ENCODE measurements around the gene FSCN2. TPM values are rescaled to one million over a fixed set of nuclear protein-coding genes. Genes with fewer than 3 reads are reported as not detected.

The FSCN2 gene
- total and polyA plus RNA-seq, 2 of the 4 experiments (the other 2 are of a cell fraction): 0.18 to 0.84 TPM

DNA sequence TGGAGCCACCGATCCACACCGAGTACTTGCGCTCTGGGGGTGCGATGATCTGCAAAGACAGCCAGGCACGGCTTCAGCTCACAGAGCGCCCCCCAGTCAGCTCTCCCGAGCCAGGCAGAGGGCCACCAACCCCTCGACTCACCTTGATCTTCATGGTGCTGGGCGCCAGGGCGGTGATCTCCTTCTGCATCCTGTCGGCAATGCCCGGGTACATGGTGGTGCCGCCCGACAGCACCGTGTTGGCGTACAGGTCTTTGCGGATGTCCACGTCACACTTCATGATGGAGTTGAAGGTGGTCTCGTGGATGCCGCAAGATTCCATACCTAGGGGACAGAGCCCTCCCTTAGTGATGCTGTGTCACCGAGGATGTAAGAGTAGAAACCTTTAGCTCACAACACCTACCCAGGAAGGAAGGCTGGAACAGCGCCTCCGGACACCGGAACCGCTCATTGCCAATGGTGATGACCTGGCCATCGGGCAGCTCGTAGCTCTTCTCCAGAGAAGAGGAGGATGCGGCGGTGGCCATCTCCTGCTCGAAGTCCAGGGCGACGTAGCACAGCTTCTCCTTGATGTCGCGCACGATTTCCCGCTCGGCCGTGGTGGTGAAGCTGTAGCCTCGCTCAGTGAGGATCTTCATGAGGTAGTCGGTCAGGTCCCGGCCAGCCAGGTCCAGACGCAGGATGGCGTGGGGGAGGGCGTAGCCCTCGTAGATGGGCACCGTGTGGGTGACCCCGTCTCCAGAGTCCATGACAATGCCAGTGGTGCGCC, 17.2 kb upstream of the FSCN2 start:
- Histone ChIP-seq H3K27ac (ENCODE audit: insufficient read depth, low read length) (peak overlapping the region; percentile 89), H2BK120ac (ENCODE audit: low read depth, low read length) (no peak overlapping the region), H3K14ac (replicated peaks; ENCODE audit: low read depth, low read length) (peak overlapping the region; percentile 93), H3K36me3 (ENCODE audit: control insufficient read depth, insufficient read depth, low read length) (peaks cover 37% of the 10 kb centered on the region), H2BK5ac (ENCODE audit: low read depth, low read length, poor library complexity, severe bottlenecking) (peak overlapping the region; percentile 75), H2BK20ac (ENCODE audit: low read depth, low read length) (no peak overlapping the region), H2AK9ac (replicated peaks; ENCODE audit: low read depth, low read length, poor library complexity) (peak overlapping the region; percentile 85), H3K4me1 (ENCODE audit: control insufficient read depth, insufficient read depth, low read length) (peaks cover 2% of the 10 kb centered on the region), H4K8ac (ENCODE audit: low read depth in 2 of 2, low read length in 2 of 2) (no peak overlapping the region), H3K23ac (ENCODE audit: low read depth, low read length) (peak overlapping the region; percentile 86), H3K27me3 (ENCODE audit: control insufficient read depth, insufficient read depth, low read length) (no peaks in the 10 kb centered on the region), H4K91ac (ENCODE audit: insufficient read depth, low read depth, low read length) (no peak overlapping the region), H3K56ac (ENCODE audit: extremely low read depth, insufficient read depth, low read length) (peak overlapping the region; percentile 88), H4K20me1 (ENCODE audit: insufficient read depth, low read length) (peaks cover 61% of the 10 kb centered on the region), H3K9me1 (ENCODE audit: insufficient read depth, low read length) (no peaks in the 10 kb centered on the region), H3K4me2 (ENCODE audit: low read depth, low read length) (peak overlapping the region; percentile 70), H3K9ac (ENCODE audit: low read depth, low read length) (peak overlapping the region; percentile 98), H3K9me3 (ENCODE audit: control insufficient read depth, insufficient read depth, low read length) (no peaks in the 10 kb centered on the region), H4K5ac (ENCODE audit: low read depth, low read length) (no peak overlapping the region), H2BK15ac (ENCODE audit: low read depth, low read length) (no peak overlapping the region), H2AFZ (replicated peaks; ENCODE audit: low read length, poor library complexity) (peak overlapping the region; percentile 75), H3K4ac (ENCODE audit: low read depth, low read length) (peak overlapping the region; percentile 69), H2AK5ac (ENCODE audit: low read depth, low read length) (no peak overlapping the region), H3K18ac (ENCODE audit: low read depth, low read length) (no peak overlapping the region; the same call in 1 of the 2 replicates), H3K4me3 (ENCODE audit: insufficient read depth, low read depth, low read length) (peak overlapping the region; percentile 79), H3K79me1 (ENCODE audit: low read depth in 1 of 2, low read length in 2 of 2) (peaks cover 0 to 44% of the 10 kb centered on the region in 2 experiments; a peak in 2 of 4 replicates)
- DNase-seq (no peak), ATAC-seq (ENCODE audit: low read depth) (no peak)
- CTCF ChIA-PET: no interaction called here
- dilution Hi-C loops (cut with HindIII; ENCODE audit: low sequenced_read_pairs, unreplicated experiment): no loop called here
- 0% methylated on average over 28 of the region's 48 CpGs; no CpG with 5 or more reads in 1 of the 2 experiments for WGBS, 2 experiments (ENCODE audit: extremely low coverage in 2 of 2, insufficient read length in 1 of 2)
- intact Hi-C loops (cut with micrococcal nuclease): no loop called here
- in situ Hi-C loops (cut with MboI; ENCODE audit: low sequenced_read_pairs): no loop called here
- BruUV-seq (replicated peaks): no TSS peak
- POLR2A ChIA-PET (ENCODE audit: unreplicated experiment): interaction anchor here (0.6 to 1.1 kb wide), 4 partner anchors 11 to 38 kb away, joined by 3 to 4 read pairs (median 3); no protein-coding TSS in a partner anchor
- TF ChIP-seq FOS (IDR thresholded peaks at IDR 0.05; ENCODE audit: low read depth, low read length) (no peak), CEBPB (IDR thresholded peaks at IDR 0.05; ENCODE audit: low read depth, low read length) (no peak), RCOR1 (IDR thresholded peaks at IDR 0.05; ENCODE audit: insufficient replicate concordance, low read length) (no peak), RAD21 (IDR thresholded peaks at IDR 0.05; ENCODE audit: low read length) (no peak), RFX5 (IDR thresholded peaks at IDR 0.05; ENCODE audit: low read depth, low read length) (no peak), MAFK (IDR thresholded peaks at IDR 0.05; ENCODE audit: low read depth, low read length) (no peak), CHD1 (IDR thresholded peaks at IDR 0.05; ENCODE audit: low read depth, low read length) (no peak), POLR2A (IDR thresholded peaks at IDR 0.05; ENCODE audit: low read depth, low read length) (no peak; the same call in 1 of the 2 replicates), NFE2L2 (IDR thresholded peaks at IDR 0.05; ENCODE audit: low read depth, low read length) (no peak), SMC3 (IDR thresholded peaks at IDR 0.05; ENCODE audit: low read depth, low read length) (no peak), BHLHE40 (IDR thresholded peaks at IDR 0.05; ENCODE audit: low read depth, low read length) (no peak), MXI1 (IDR thresholded peaks at IDR 0.05; ENCODE audit: borderline replicate concordance, low read depth, low read length) (no peak)
- TF ChIP-seq, protein P1, sequence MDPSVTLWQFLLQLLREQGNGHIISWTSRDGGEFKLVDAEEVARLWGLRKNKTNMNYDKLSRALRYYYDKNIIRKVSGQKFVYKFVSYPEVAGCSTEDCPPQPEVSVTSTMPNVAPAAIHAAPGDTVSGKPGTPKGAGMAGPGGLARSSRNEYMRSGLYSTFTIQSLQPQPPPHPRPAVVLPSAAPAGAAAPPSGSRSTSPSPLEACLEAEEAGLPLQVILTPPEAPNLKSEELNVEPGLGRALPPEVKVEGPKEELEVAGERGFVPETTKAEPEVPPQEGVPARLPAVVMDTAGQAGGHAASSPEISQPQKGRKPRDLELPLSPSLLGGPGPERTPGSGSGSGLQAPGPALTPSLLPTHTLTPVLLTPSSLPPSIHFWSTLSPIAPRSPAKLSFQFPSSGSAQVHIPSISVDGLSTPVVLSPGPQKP (IDR thresholded peaks at IDR 0.05; ENCODE audit: borderline replicate concordance, low read depth, low read length): no peak
- TF ChIP-seq, protein P2, sequence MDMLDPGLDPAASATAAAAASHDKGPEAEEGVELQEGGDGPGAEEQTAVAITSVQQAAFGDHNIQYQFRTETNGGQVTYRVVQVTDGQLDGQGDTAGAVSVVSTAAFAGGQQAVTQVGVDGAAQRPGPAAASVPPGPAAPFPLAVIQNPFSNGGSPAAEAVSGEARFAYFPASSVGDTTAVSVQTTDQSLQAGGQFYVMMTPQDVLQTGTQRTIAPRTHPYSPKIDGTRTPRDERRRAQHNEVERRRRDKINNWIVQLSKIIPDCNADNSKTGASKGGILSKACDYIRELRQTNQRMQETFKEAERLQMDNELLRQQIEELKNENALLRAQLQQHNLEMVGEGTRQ (IDR thresholded peaks at IDR 0.05; ENCODE audit: low read depth, low read length): no peak
- TF ChIP-seq, protein P3, sequence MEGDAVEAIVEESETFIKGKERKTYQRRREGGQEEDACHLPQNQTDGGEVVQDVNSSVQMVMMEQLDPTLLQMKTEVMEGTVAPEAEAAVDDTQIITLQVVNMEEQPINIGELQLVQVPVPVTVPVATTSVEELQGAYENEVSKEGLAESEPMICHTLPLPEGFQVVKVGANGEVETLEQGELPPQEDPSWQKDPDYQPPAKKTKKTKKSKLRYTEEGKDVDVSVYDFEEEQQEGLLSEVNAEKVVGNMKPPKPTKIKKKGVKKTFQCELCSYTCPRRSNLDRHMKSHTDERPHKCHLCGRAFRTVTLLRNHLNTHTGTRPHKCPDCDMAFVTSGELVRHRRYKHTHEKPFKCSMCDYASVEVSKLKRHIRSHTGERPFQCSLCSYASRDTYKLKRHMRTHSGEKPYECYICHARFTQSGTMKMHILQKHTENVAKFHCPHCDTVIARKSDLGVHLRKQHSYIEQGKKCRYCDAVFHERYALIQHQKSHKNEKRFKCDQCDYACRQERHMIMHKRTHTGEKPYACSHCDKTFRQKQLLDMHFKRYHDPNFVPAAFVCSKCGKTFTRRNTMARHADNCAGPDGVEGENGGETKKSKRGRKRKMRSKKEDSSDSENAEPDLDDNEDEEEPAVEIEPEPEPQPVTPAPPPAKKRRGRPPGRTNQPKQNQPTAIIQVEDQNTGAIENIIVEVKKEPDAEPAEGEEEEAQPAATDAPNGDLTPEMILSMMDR (conservative IDR thresholded peaks at IDR 0.05; ENCODE audit: low read depth, low read length): no peak

Measured in IMR-90 (cell line).